Natural killer cell (primary cell): ENCODE results near the gene FOXO3B. TPM values are rescaled to one million over a fixed set of nuclear protein-coding genes. Genes with fewer than 3 reads are reported as not detected.
"Not testable (repeated sequence)": the region's sequence is repeated elsewhere in the genome, so short reads cannot be mapped to it uniquely, and the experiment has no call there.

Source experiments
- ATAC-seq, 3 donors: fragments of 150-1000 bp in 2 of 3; fragments of 200-7000 bp in 1 of 3; cut with Tn5 transposase; 1 replicate in 1 of 3; 2 replicates in 2 of 3; pipeline ENCODE4 v1.10.0; 2021; ENCODE audit warnings: mild to moderate bottlenecking in 2 of 3, moderate library complexity in 2 of 3
- DNase-seq, 2 donors: peaks; one replicate each; pipeline versions ENCODE4 v3.0.0 to v3.0.0-alpha.2; 2013 to 2021; ENCODE audit warnings: mixed read lengths in 1 of 2
- H3K27ac ChIP-seq: one replicate; pipeline ENCODE4 v1.5.1; 2013; ENCODE audit warnings: mild to moderate bottlenecking, low read length
- H3K27me3 ChIP-seq: one replicate; pipeline ENCODE4 v1.6.1; 2013; ENCODE audit warnings: low read length; ENCODE audit not compliant: control insufficient read depth, insufficient read depth
- H3K36me3 ChIP-seq: one replicate; pipeline ENCODE4 v1.6.1; 2013; ENCODE audit warnings: low read length; ENCODE audit not compliant: control insufficient read depth, insufficient read depth
- H3K4me1 ChIP-seq: one replicate; pipeline ENCODE4 v1.6.1; 2013; ENCODE audit warnings: low read length; ENCODE audit not compliant: control insufficient read depth, insufficient read depth
- H3K4me3 ChIP-seq: one replicate; pipeline ENCODE4 v1.5.1; 2013; ENCODE audit warnings: low read length
- H3K9me3 ChIP-seq: one replicate; pipeline ENCODE4 v1.6.1; 2013; ENCODE audit warnings: low read length; ENCODE audit not compliant: control insufficient read depth, insufficient read depth
- H3K27ac Mint-ChIP-seq, 2 donors: one replicate each; pipeline ENCODE4 v1.8.0; 2022; ENCODE audit warnings: mild to moderate bottlenecking in 2 of 2, mixed read lengths in 2 of 2, moderate library complexity in 1 of 2
- H3K27me3 Mint-ChIP-seq, 2 donors: one replicate each; pipeline ENCODE4 v1.8.0; 2022; ENCODE audit warnings: low read depth in 2 of 2, mixed read lengths in 2 of 2
- H3K36me3 Mint-ChIP-seq: one replicate; pipeline ENCODE4 v1.8.0; 2022; ENCODE audit warnings: mixed read lengths
- H3K4me1 Mint-ChIP-seq, 2 donors: one replicate each; pipeline ENCODE4 v1.8.0; 2022; ENCODE audit warnings: mixed read lengths in 2 of 2
- H3K4me3 Mint-ChIP-seq: one replicate; pipeline ENCODE4 v1.8.0; 2022; ENCODE audit warnings: mild to moderate bottlenecking, moderate library complexity, mixed read lengths
- H3K9me3 Mint-ChIP-seq, 2 donors: one replicate each; pipeline ENCODE4 v1.8.0; 2022; ENCODE audit warnings: mixed read lengths in 2 of 2
- WGBS: methylation state at CpG from one replicate; pipeline ENCODE4 v1.1.7; 2013; ENCODE audit warnings: missing lambda C conversion rate; ENCODE audit not compliant: insufficient coverage; 5-methylcytosine and 5-hydroxymethylcytosine counted together
- intact Hi-C: fragments of 100-400 bp; cut with micrococcal nuclease; formaldehyde crosslinking; loops from one replicate; pipeline ENCODE4 v1.14.2; 2022
- total RNA-seq, 4 donors: library from RNA; stranded (reverse); fragments of 120-200 nt in 1 of 4; gene quantifications; one replicate each; pipeline versions ENCODE4 v1.2.3 to v1.2.4, GENCODE V29; 2013 to 2022

Gene FOXO3B
- total RNA-seq, 3 donors from 2014 or later (not counting 1 experiment from before 2014, with no cell fraction given): 3.2 to 5.2 (median 3.6) TPM

DNA sequence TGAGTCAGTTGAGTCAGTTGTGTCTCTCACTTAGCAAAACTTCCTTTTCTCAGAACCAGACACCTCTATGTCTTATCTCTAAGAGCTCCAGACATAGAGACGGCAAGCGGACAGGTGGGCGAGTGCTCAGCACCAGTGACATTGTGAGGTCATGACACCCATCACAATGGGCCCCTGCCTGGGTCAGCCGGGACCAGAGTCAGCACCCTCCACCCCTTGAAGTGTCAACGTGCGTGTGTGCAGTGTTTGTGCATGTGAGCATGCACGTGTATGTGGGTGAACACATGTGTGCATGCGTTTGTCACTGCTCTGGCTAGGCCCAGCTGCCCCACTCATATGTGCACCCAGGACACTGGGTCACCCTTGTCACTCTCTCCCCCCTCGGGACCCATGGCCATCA, 37.8 kb downstream of the FOXO3B start, which contains the start of gene TBC1D28:
Gene TBC1D28, minus strand, starts transcription at position 101 of the 400 bp plus-strand sequence. CDS start 3,039 bp downstream, outside the sequence.
- DNase-seq, H3K36me3 Mint-ChIP-seq, H3K27me3 ChIP-seq, H3K27ac ChIP-seq, H3K4me3 ChIP-seq, H3K9me3 ChIP-seq, H3K4me3 Mint-ChIP-seq, H3K4me1 Mint-ChIP-seq, ATAC-seq, intact Hi-C loops, H3K36me3 ChIP-seq, H3K9me3 Mint-ChIP-seq, H3K4me1 ChIP-seq, H3K27ac Mint-ChIP-seq, H3K27me3 Mint-ChIP-seq: not testable (repeated sequence)
- 91% methylated on average over 8 of the region's 9 CpGs for WGBS

DNA sequence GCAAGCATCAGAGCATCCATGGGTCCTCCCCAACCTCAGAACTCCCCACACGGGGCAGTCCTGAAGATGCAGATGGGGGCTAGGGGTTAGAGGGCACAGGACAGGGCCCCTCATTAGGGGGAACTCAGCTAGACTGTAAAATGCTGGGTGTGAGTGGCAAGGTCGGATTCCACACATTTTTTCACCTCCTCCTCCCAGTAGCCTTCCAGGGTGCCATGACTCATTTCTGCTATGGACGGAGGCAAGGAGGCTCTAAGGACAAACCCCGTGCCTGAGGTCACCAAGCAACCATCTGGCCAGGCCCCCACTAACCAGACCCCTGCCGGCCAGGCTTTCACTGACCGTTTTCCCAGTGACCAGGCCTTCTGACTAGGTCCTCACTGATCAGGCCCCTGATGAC, 39.0 kb downstream of the FOXO3B start:
- H3K36me3 ChIP-seq, H3K27me3 ChIP-seq, H3K27ac Mint-ChIP-seq, ATAC-seq, H3K27ac ChIP-seq, H3K9me3 ChIP-seq, H3K36me3 Mint-ChIP-seq, H3K4me1 ChIP-seq, H3K4me3 ChIP-seq, H3K4me1 Mint-ChIP-seq, H3K9me3 Mint-ChIP-seq, H3K27me3 Mint-ChIP-seq, DNase-seq, H3K4me3 Mint-ChIP-seq, intact Hi-C loops: not testable (repeated sequence)
- WGBS: no CpG with 5 or more reads among the region's 6 CpGs

DNA sequence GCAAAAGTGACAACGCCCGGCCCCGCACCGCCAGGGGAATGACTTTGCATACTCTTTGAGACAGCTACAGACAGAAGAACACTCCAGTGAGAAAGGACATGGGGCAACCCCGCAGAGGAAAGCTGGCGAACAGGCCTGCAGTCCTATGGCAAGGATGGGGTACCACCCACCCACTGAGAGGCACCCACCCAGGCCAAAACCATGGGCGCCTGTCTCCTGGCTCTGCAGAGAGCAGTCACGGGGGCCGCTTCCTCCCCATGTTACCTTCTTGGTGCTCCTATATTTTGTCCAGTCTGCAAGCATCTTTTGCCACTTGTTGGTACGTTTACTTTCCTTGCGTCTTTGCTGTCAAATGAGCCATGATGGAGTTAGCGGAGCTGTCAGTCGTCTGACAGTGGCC, 43.8 kb downstream of the FOXO3B start:
- H3K36me3 Mint-ChIP-seq, H3K9me3 Mint-ChIP-seq, H3K4me3 Mint-ChIP-seq, DNase-seq, ATAC-seq, intact Hi-C loops, H3K4me3 ChIP-seq, H3K9me3 ChIP-seq, H3K27me3 ChIP-seq, H3K27ac Mint-ChIP-seq, H3K4me1 ChIP-seq, H3K4me1 Mint-ChIP-seq, H3K27ac ChIP-seq, H3K36me3 ChIP-seq: not testable (repeated sequence)
- WGBS: 91% methylated on average over 10 of the region's 13 CpGs
- peaks cover 7 to 13% of the 10 kb centered on the region in 2 donors for H3K27me3 Mint-ChIP-seq

DNA sequence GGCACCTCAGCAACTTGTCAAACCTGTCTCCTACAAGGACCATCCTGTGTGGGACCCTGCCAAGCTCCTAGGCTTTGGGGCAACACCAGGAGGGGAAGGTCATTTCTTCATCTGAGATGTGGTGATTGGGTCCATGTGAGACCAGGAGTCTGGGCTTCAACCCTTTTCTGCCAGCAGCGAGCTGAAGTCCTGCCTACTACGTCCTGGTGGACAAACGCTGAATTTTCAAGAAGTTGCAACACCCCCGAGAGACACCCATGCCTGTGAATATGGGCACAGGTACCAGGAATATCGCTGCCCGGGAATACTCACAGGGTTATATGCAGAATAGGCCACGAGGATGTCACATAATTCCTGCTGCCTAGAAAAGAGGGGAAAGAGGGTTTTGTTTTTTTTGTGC, 45.9 kb downstream of the FOXO3B start:
- ATAC-seq: not testable (repeated sequence)

DNA sequence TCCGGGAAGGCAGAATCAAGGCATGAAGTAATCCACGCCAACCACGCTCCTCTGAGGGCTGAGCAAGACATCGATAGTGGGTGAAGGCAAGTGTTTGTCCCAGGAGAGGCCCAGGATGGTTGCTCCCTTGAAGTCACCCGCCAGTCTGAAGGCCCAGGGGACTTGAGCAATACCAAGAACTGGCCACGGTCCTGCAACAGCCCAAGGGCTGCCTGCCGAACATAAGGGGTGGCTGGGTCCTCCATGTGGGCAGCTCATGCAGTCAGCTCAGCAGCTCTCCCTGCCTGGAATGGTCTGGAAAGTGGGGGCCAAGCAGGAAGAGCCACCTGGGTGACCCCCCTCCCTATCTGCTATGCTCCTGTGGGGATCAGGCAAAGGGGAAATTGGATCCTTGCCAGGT, 46.3 kb downstream of the FOXO3B start:
- H3K27me3 Mint-ChIP-seq: peaks cover 7 to 13% of the 10 kb centered on the region in 2 donors
- H3K27ac ChIP-seq, H3K36me3 Mint-ChIP-seq, H3K36me3 ChIP-seq, H3K9me3 Mint-ChIP-seq, H3K27ac Mint-ChIP-seq, H3K4me1 ChIP-seq, H3K4me3 Mint-ChIP-seq, H3K9me3 ChIP-seq, H3K27me3 ChIP-seq, intact Hi-C loops, H3K4me3 ChIP-seq, DNase-seq, H3K4me1 Mint-ChIP-seq, ATAC-seq: not testable (repeated sequence)
- 78% methylated on average over 5 of the region's 7 CpGs for WGBS

More for the DNA sequence above, 45.9 kb downstream of the FOXO3B start:
- peaks cover 7 to 13% of the 10 kb centered on the region in 2 donors for H3K27me3 Mint-ChIP-seq
- H3K27ac Mint-ChIP-seq, H3K9me3 ChIP-seq, H3K27ac ChIP-seq, H3K4me1 Mint-ChIP-seq, H3K9me3 Mint-ChIP-seq, H3K36me3 ChIP-seq, DNase-seq, H3K4me3 ChIP-seq, H3K36me3 Mint-ChIP-seq, H3K4me1 ChIP-seq, intact Hi-C loops, H3K27me3 ChIP-seq, H3K4me3 Mint-ChIP-seq: not testable (repeated sequence)
- 68% methylated on average over 6 of the region's 7 CpGs for WGBS

DNA sequence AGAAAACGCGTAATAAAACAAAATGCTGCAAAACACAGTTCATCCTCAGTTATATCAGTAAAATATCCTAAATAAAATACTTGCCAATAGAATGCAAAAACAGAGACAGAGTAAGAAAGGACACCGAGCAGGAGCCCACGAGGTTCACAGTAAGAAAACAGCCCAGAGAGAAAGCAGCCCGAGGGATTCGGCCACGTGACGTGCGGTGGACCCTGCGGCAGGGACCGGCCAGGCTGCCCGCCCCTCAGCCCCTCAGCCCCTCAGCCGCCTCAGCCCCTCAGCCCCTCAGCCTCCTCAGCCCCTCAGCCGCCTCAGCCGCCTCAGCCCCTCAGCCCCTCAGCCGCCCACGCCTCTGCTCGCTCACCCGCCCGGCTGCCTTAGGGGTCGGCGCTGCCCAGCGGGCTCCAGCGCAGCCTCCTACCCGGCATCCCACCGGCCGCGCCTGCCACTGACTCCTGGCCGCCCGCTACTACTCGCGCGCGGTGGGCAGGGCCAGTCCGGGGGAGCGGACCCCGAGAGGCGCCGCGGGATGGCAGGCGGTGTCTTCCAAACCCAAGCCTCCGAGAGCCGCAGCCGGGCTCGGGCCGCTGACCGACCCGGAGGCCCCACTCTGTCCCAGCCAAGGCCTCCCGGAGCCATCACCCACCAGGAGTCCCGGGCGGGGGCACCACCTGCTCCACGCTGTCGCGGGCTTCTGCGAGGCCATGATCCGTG, 47.4 kb downstream of the FOXO3B start:
- H3K4me1 Mint-ChIP-seq, H3K9me3 ChIP-seq, H3K36me3 ChIP-seq, H3K4me1 ChIP-seq, H3K36me3 Mint-ChIP-seq, H3K27ac ChIP-seq, intact Hi-C loops, H3K27me3 ChIP-seq, H3K9me3 Mint-ChIP-seq, H3K27ac Mint-ChIP-seq, H3K4me3 ChIP-seq, DNase-seq: not testable (repeated sequence)
- H3K4me3 Mint-ChIP-seq: peak overlapping the region; percentile 31
- ATAC-seq: peak in 2 of 3 donors; percentile 19 to 43
- 10% methylated on average over 54 of the region's 56 CpGs for WGBS
- H3K27me3 Mint-ChIP-seq: peaks cover 7 to 13% of the 10 kb centered on the region in 2 donors

Other genes with a start within 250 kb of the FOXO3B start
- gene LGALS9C, start 205.5 kb downstream of the FOXO3B start, total RNA-seq: 100 to 1,000 TPM in 1 of 3 donors, 10 to 100 TPM in 2; 42.1 to 118 (median 56.8) TPM
- gene TBC1D28, start 37.9 kb downstream of the FOXO3B start, total RNA-seq: not detected
- not detected for gene FBXW10, start 61.7 kb upstream of the FOXO3B start, total RNA-seq
- gene TVP23B, start 98.9 kb upstream of the FOXO3B start, total RNA-seq: 10 to 100 TPM; 19.0 to 32.6 (median 22.7) TPM
- 10 to 100 TPM; 33.4 to 48.2 (median 33.8) TPM for gene PRPSAP2, start 175.8 kb upstream of the FOXO3B start, total RNA-seq